Gastrocnemius medialis (tissue), 4 donors: Measurements from ENCODE around the gene YARS2. TPM values are rescaled to one million over a fixed set of nuclear protein-coding genes. Genes with fewer than 3 reads are reported as not detected.
"Not testable (repeated sequence)": the region's sequence is repeated elsewhere in the genome, so short reads cannot be mapped to it uniquely, and the experiment has no call there.

Source experiments
- ATAC-seq, 2 donors: fragments of 150-250 bp; one replicate each; pipeline ENCODE4 v1.9.1; 2016
- DNase-seq, 2 donors: peaks; one replicate each; pipeline ENCODE4 v3.0.0-alpha.2; 2019
- H3K27ac ChIP-seq, 4 donors: fragments of 200-600 bp; sonication (generic); 1 replicate in 1 of 4; 2 replicates in 3 of 4; pipeline ENCODE4 v1.5.1; 2016 to 2018; ENCODE audit warnings: mild to moderate bottlenecking in 2 of 4, moderate library complexity in 1 of 4
- H3K27me3 ChIP-seq, 3 donors: fragments of 200-600 bp; sonication (generic) in 2 of 3; 1 replicate in 1 of 3; 2 replicates in 2 of 3; pipeline versions ENCODE4 v1.5.1 to v1.6.0; 2016 to 2019; ENCODE audit warnings: mild to moderate bottlenecking in 1 of 3, moderate library complexity in 1 of 3
- H3K36me3 ChIP-seq, 2 donors: fragments of 200-600 bp; sonication (generic) in 1 of 2; one replicate each; pipeline ENCODE4 v1.5.1; 2017 to 2018
- H3K4me1 ChIP-seq, 2 donors: fragments of 200-600 bp; sonication (generic) in 1 of 2; one replicate each; pipeline ENCODE4 v1.5.1; 2016 to 2017; ENCODE audit warnings: mild to moderate bottlenecking in 2 of 2
- H3K4me3 ChIP-seq, 4 donors: fragments of 200-600 bp; sonication (generic) in 3 of 4; 1 replicate in 1 of 4; 2 replicates in 3 of 4; pipeline ENCODE4 v1.5.1; 2016 to 2019; ENCODE audit warnings: mild to moderate bottlenecking in 2 of 4
- H3K9me3 ChIP-seq, 3 donors: fragments of 200-600 bp; sonication (generic) in 2 of 3; 1 replicate in 1 of 3; 2 replicates in 2 of 3; pipeline ENCODE4 v1.5.1; 2016 to 2019
- POLR2A ChIP-seq, 2 donors: fragments of 450-650 bp; IDR thresholded peaks; one replicate each; pipeline ENCODE4 v1.6.1; 2017; ENCODE audit warnings: antibody characterized with exemption in 2 of 2, mild to moderate bottlenecking in 2 of 2, moderate library complexity in 2 of 2
- in situ Hi-C, 4 donors: fragments of 200-750 bp; cut with MboI; loops; one replicate each; pipeline versions ENCODE4 v1.15.0 to v1.8.0; 2017; ENCODE audit warnings: low sequenced_read_pairs in 4 of 4
- intact Hi-C: fragments of 100-400 bp; cut with DNase I; formaldehyde crosslinking; loops from one replicate; pipeline ENCODE4 v1.15.1; 2023; ENCODE audit warnings: low total_unique reads
- total RNA-seq, 4 donors: library from RNA; depleted of rRNA; stranded (reverse); fragments of >200 nt; gene quantifications; one replicate each; pipeline versions ENCODE4 v1.1.0 to v1.2.3, GENCODE V29; 2016
- TF ChIP-seq, protein P1 (sequence below), 5 experiments: fragments of 450-650 bp in 3 of 5; fragments of 200-600 bp in 2 of 5; sonication (generic) in 2 of 5; IDR thresholded peaks in 4 of 5; conservative IDR thresholded peaks in 1 of 5; 1 replicate in 4 of 5; 2 replicates in 1 of 5; pipeline ENCODE4 v1.5.1; 2016 to 2019; ENCODE audit warnings: antibody characterized with exemption in 5 of 5, mild to moderate bottlenecking in 3 of 5, moderate library complexity in 3 of 5

Gene YARS2
- total RNA-seq, 4 donors from 2014 or later, result 9.1 to 19.4 (median 13.9) TPM

- DNase-seq, result no peak
- H3K27me3 ChIP-seq, result no peaks in the 10 kb centered on the region
- no peaks in the 10 kb centered on the region for H3K4me1 ChIP-seq
- no peak for ATAC-seq
- TF ChIP-seq POLR2A (IDR thresholded peaks at IDR 0.05), result no peak
- TF ChIP-seq, protein P1, sequence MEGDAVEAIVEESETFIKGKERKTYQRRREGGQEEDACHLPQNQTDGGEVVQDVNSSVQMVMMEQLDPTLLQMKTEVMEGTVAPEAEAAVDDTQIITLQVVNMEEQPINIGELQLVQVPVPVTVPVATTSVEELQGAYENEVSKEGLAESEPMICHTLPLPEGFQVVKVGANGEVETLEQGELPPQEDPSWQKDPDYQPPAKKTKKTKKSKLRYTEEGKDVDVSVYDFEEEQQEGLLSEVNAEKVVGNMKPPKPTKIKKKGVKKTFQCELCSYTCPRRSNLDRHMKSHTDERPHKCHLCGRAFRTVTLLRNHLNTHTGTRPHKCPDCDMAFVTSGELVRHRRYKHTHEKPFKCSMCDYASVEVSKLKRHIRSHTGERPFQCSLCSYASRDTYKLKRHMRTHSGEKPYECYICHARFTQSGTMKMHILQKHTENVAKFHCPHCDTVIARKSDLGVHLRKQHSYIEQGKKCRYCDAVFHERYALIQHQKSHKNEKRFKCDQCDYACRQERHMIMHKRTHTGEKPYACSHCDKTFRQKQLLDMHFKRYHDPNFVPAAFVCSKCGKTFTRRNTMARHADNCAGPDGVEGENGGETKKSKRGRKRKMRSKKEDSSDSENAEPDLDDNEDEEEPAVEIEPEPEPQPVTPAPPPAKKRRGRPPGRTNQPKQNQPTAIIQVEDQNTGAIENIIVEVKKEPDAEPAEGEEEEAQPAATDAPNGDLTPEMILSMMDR (IDR thresholded peaks at IDR 0.05 in 4 of 5, conservative IDR thresholded peaks at IDR 0.05 in 1 of 5), result no peak
- H3K4me3 ChIP-seq, result no peak overlapping the region
- H3K27ac ChIP-seq, result no peak overlapping the region
- in situ Hi-C loops, result no loop called here
- intact Hi-C loops, result no loop called here
- no peaks in the 10 kb centered on the region for H3K9me3 ChIP-seq
- peaks cover 0 to 5% of the 10 kb centered on the region in 2 donors for H3K36me3 ChIP-seq
Observed at GRCh38 chr12:32702946-32703345, 52.8 kb downstream of the YARS2 start.

GRCh38 chr12:32702473-32702872 is 53.2 kb downstream of the YARS2 start:
- DNase-seq (no peak), ATAC-seq (no peak)
- no peak overlapping the region for H3K4me3 ChIP-seq
- H3K27me3 ChIP-seq, result no peaks in the 10 kb centered on the region
- H3K9me3 ChIP-seq, result no peaks in the 10 kb centered on the region
- H3K4me1 ChIP-seq, result no peaks in the 10 kb centered on the region
- in situ Hi-C loops (no loop called here), intact Hi-C loops (no loop called here)
- H3K36me3 ChIP-seq, result peaks cover 0 to 5% of the 10 kb centered on the region in 2 donors
- H3K27ac ChIP-seq, result no peak overlapping the region
- TF ChIP-seq, protein P1 (IDR thresholded peaks at IDR 0.05 in 4 of 5, conservative IDR thresholded peaks at IDR 0.05 in 1 of 5), result no peak
- TF ChIP-seq POLR2A (IDR thresholded peaks at IDR 0.05), result no peak

- in situ Hi-C loops, result loop anchor here in 1 of 4 donors (25.0 kb wide), 1 partner anchor 1037 kb away; the partner anchor contains the start of gene ETFBKMT
- ATAC-seq, H3K4me3 ChIP-seq, H3K9me3 ChIP-seq, DNase-seq, H3K27ac ChIP-seq, H3K4me1 ChIP-seq, H3K36me3 ChIP-seq, intact Hi-C loops, H3K27me3 ChIP-seq: not testable (repeated sequence)
Observed at GRCh38 chr12:32699437-32699836, 56.3 kb downstream of the YARS2 start.

DNA sequence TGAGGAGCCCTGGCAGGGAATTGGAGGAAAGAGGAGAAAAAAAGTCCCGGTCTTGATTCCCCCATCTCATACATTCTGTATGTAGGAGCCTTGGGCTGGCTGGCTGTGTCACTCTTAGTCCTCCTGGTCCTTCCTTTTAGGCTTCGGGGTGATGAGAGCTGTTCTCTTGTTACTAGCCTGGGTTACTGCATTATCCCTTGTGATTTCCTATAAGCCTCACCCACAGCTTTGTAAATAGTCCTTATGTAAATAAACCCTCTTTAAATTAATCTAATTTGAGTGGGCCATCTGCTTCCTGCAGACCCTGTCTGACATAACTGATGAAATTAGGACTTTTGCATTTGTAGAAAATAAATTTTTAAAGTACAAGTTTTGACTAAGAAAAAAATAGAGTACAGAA is 57.4 kb downstream of the YARS2 start:
- in situ Hi-C loops, result loop anchor here in 1 of 4 donors (25.0 kb wide), 1 partner anchor 1036 kb away; the partner anchor contains the start of gene ETFBKMT
- ATAC-seq (no peak), DNase-seq (no peak)
- no peak for TF ChIP-seq POLR2A (IDR thresholded peaks at IDR 0.05)
- TF ChIP-seq, protein P1 (IDR thresholded peaks at IDR 0.05 in 4 of 5, conservative IDR thresholded peaks at IDR 0.05 in 1 of 5), result no peak
- Histone ChIP-seq H3K27me3 (no peaks in the 10 kb centered on the region), H3K9me3 (no peaks in the 10 kb centered on the region), H3K4me3 (no peak overlapping the region), H3K4me1 (peaks cover 0 to 4% of the 10 kb centered on the region in 2 donors), H3K36me3 (peaks cover 0 to 5% of the 10 kb centered on the region in 2 donors), H3K27ac (no peak overlapping the region)
- intact Hi-C loops, result no loop called here

DNA sequence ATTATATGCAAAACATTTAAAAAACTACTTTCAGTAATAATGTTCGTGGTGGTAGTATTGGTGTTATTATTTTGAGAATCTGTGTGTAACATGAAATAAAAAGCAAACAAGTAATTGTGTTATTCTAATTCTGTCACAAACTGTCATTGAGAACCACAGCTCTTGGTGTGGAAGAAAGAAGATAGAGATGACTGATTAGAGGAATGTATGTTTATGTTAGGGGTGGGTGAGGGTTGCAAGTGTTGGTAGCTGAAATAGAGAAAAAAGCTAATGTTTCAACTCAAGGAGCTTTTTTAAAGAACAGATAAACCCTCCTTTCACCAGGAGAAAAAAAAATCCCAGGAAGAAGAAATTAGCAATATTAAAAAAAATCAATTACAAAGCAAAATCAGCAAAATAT is 58.3 kb downstream of the YARS2 start:
- no peak for DNase-seq
- in situ Hi-C loops, result loop anchor here in 1 of 4 donors (25.0 kb wide), 1 partner anchor 1035 kb away; the partner anchor contains the start of gene ETFBKMT
- H3K27me3 ChIP-seq, result no peaks in the 10 kb centered on the region

More for the DNA sequence above, 58.3 kb downstream of the YARS2 start:
- no peak overlapping the region for H3K27ac ChIP-seq
- peaks cover 0 to 5% of the 10 kb centered on the region in 2 donors for H3K36me3 ChIP-seq
- H3K4me1 ChIP-seq, result peaks cover 0 to 8% of the 10 kb centered on the region in 2 donors
- intact Hi-C loops, result no loop called here
- no peak overlapping the region for H3K4me3 ChIP-seq
- TF ChIP-seq POLR2A (IDR thresholded peaks at IDR 0.05), result no peak
- TF ChIP-seq, protein P1 (IDR thresholded peaks at IDR 0.05 in 4 of 5, conservative IDR thresholded peaks at IDR 0.05 in 1 of 5), result no peak
- H3K9me3 ChIP-seq, result no peaks in the 10 kb centered on the region
- ATAC-seq, result no peak

Other genes starting within 250 kb of the YARS2 start
- 10 to 100 TPM; 39.3 to 68.3 (median 43.8) TPM for gene DNM1L, start 76.6 kb downstream of the YARS2 start, total RNA-seq
- 1 to 10 TPM; 3.5 to 7.2 (median 4.1) TPM for gene PKP2, start 140.9 kb upstream of the YARS2 start, total RNA-seq